HG03575 (cell line): ENCODE results near the gene PTGES2.
"Not testable (repeated sequence)": the region's sequence is repeated elsewhere in the genome, so short reads cannot be mapped to it uniquely, and the experiment has no call there.

ENCODE experiments used
- ATAC-seq: cut with Tn5 transposase; IDR thresholded peaks from one replicate; pipeline ENCODE4 v1.9.1; 2021; ENCODE audit not compliant: unreplicated experiment, insufficient number of reproducible peaks, low FRiP score; ENCODE audit errors: extremely low read depth

PTGES2 gene

DNA sequence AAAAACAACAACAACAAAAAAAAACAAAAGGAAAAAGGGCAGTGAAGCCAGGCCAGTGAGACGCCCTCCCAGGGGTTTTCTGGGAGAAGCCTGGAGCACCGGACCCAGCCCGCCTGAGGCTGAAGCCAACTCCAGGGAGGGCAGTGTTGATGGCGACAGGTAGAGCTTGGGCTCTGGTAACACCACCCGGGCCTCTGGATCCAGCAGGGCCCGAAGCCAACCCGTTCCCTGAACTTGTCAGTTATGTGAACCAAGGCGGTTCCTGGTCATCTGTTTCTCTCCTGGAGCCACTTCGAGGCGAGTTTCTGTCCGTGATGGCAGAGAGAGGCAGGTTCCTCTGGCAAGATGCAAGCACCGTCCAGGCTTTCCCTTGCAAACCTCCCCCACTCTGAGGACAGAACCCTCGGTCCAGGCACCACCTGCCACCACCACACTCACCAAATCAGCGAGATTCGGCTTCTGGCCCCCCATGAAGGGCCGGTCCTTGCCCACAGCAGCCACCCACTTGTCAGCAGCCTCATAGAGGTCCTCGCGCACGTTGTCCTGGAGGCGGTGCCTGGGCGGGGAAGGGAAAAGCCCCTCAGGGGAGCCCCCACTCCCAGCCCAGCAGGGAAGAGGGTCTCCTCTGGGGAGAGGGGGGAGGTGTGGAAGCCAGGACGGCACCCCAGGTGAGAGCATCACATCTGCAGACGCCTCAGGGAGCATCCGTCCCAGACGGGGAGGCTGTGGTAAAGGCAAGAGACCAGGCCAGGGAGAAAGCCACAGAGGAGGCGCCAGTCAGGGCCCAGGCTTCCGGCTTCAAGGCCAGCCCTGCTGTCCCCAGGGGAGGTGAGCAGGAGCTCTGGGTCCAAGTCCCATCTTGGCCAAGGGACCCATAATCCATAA is 5.4 kb downstream of the PTGES2 start:
- ATAC-seq, result no peak

DNA sequence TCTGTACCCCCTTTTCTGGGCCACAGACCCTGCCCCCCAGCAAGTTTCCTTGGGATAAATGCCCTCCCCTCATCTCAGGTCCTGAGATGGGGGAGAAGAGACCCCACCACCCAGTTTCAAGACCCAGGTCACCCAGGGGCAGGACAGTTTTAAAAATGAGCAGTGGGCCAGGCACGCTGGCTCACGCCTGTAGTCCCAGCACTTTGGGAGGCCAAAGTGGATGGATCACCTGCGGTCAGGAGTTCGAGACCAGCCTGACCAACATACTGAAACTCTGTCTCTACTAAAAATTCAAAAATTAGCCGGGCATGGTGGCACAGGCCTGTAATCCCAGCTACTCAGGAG is 6.1 kb downstream of the PTGES2 start:
- no peak for ATAC-seq

DNA sequence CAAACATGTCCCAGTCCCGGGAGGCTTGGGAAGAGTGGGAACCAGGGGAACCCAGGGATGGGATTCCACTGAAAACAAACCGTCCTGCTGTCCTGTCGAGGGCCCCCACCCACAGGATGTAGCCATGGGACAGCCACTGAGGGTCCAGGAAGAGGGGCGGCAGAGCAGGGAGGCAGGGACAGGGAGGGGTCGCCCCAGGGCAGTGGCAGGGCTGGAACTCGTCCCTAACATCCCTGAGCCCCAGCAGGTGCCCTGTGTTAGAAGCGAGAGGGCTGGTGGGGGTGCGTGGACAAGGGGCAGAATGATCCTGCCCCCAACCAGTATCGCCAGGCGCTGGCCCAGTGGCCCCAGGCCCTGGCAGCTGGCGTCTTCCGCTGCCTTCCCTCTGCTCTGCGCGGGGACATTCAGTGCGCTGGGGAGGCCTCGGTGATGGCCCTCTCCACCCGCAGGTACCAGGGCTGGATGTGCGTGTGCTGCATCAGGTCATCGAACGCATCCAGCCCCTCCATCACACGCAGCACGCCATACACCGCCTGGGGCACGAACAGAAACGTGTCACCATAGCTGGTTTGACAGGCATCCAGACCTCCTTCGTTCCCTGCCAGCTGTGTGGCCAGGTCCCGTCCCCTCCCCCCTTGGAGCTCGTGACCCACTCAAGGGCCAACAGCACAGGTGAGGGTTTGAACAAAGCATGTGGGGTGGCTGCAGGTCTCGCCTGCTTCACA is 6.6 kb downstream of the PTGES2 start:
- no peak for ATAC-seq

DNA sequence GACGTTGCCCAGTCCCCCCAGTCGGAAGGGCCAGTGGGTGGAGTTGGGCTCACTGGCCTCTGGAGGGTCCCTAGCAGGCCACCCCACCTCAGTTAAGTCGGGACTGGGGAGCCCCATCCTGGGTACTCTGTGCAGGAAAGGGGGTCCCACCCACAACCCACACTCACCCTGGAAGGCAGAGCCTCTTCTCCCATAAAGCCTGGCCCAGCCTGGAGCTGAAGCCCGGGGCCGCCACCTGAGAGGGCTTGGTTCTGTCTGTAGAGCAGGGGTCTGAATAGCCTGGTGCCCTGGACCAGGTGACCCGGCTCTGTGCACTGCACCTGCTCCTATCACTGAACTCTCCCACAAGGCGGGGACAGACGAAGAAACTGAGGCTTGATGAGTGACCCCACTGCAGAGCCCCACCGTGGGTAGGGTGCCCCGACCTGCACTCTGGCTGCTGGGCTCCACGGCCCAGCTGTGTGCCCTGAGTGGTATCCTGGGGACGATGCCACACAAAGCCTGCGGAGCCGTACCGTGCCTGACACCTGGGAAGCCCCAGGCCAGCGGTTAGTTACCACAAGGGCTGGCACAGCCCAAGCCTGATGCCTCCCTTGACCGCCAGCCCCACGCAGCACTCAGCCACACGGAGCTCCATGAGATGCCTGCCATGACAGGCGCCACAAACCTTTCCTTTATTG is 7.3 kb downstream of the PTGES2 start:
- ATAC-seq, result no peak

DNA sequence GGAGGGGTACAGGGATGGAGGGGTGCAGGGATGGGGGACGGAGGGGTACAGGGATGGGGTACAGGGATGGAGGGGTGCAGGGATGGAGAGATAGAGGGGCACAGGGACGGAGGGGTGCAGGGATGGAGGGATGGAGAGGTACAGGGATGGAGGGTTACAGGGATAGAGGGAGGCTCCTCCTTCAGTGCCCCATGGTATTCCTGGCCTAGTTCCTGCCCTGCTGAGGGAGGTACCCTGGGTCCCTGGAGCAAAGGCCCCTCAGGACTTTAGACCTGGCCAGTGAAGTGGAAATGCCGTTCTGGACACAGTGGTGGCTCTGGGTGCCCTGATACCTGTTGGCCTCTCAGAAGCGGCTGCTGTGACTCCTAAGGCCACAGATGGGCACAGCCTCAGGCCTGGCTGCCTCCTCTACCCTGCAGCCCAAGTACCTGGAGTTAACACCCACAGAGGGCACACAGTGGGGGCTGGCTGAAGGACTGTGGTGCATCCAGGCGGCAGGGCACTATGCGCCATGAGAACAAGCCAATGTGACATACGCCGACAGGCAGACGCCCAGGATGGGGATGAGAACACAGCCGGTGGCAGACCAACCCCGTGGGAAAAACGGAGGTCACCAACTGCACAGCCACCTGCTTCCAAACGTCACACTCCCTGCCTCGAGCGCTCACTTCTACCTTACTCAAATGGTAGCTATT is 8.4 kb downstream of the PTGES2 start:
- ATAC-seq, result no peak

DNA sequence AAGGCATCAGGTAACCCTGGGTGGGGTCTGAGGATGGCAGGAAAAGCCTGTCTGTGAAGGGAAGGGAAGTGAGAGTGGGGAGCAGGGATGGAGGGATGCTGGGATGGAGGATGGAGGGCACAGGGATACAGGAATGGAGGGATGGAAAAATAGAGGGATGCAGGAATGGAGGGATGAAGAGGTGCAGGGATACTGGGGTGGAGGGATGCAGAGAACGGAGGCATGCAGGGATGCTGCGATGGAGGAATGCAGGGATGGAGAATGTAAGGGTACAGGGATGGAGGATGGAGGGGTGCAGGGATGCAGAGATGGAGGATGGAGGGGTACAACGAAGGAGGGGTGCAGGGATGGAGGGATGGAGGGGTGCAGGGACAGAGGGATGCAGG is 9.1 kb downstream of the PTGES2 start:
- no peak for ATAC-seq

DNA sequence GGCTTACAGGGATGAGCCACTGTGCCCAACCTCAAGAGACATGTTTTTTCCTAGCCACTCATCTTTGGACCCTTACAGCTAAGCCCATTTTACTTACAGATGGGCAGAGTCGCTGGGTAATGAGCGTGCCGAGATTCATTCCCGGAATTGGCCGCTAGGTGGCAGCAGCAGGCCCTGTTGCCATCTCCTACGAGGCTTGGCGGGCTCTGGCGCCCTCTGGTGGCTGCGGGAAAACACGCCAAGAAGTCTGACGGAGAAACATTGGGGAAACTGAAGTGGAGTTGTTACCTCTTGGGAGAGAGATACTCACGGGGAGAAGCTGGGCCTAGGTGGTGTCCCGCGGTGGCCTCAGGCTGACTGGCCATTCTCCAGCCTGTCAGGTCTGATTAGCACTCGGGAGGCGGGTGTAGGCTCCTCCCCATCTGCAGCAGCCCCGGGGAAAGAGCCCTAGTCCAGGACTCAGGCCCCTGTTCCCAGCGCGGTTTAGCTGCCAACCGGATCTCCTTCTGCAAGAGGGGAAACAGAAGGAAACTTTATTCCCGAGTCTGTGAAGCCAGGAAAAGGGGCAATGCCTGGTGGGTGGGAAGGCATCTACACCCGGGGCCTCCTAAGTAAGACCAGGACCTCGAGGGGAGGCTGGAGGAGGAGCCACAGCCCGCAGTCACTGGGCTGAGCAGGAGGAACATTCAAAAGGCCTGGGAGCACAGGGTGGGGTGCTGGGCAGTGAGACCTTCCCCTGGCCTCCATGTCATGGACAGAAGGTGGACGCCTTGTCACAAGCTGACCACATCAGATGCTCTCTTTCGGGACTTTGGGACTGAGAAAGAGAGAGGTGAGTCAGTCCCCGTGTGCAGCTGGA is 9.7 kb downstream of the PTGES2 start:
- no peak for ATAC-seq

DNA sequence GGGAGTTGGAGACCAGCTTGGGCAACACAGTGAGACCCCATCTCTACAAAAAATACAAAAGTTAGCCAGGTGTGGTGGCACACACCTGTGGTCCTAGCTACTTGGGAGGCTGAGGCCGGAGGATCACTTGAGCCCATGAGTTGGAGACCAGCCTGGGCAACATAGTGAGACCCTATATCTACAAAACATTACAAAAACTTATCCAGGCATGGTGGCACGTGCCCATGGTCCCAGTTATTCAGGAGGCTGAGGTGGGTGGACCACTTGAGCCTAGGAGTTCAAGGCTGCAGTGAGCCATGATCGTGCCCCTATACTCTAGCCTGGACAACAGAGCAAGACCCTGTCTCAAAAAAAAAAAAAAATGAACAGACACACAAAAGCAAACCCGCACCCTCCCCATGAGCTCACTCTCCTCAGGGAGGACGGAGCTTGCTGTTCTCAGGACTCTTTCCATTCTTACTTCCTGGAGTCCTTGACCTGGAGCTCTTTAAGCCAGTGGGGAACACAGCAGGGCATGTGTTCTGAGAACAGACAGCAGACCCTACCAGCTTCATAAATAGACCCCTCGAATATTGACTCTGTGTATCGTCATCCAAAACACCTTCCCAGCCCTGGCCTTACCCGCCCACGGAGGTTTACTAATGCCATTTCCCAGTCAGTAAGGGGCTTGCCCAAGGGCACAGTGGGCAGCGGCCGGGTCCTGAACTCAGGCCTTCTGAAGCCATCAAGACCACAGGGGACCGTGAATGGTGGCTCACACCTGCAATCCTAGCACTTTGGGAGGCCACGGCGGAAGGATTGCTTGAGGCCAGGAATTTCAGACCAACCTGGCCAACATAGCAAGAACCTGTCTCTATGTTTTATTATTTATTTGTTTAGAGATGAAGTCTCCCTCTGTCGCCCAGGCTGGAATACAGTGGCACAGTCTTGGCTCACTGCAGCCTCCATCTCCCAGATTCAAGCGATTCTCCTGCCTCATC is 11.1 kb downstream of the PTGES2 start:
- no peak for ATAC-seq

DNA sequence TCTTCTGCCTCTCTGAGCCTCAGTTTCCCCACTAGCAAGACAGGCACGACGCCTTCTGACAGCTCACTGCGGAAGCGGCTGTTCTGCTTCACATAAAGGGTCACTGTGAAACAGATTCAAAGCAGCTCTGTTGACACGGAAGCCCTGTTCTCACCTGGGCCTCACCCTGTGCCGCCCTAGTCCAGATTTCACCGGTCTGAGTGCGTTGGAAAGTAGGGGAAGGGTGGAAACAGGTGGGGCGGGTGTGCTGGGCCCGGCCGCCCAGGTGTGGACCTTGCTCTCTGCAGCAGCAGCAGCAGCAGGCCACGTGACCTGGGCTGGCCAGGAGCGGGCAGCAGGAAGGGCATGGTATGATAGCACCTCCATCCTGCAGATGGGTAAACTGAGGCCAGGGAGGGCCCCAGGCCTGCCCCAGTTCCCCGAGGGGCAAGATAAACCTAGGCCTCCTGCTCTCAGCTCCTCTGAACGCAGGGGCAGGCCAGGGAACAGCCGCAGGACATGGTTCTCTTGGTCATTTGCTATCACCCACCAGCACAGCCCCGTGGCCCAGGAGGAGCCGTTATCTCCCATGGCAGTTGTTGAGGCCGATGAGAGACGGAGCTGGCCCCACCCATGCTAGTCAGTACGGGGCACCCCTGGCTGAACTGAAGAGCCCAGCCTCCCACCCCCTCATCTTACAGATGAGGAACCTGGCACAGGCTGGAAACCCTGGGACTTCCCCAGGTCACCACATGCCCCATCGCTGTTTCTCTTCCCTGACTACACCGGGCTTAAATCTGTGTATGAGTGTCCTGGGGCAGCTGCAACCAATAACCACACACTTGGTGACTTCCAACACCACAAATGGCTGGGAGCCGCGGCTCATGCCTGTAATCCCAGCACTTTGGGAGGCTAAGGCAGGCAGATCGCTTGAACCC is 12.1 kb downstream of the PTGES2 start:
- no peak for ATAC-seq

DNA sequence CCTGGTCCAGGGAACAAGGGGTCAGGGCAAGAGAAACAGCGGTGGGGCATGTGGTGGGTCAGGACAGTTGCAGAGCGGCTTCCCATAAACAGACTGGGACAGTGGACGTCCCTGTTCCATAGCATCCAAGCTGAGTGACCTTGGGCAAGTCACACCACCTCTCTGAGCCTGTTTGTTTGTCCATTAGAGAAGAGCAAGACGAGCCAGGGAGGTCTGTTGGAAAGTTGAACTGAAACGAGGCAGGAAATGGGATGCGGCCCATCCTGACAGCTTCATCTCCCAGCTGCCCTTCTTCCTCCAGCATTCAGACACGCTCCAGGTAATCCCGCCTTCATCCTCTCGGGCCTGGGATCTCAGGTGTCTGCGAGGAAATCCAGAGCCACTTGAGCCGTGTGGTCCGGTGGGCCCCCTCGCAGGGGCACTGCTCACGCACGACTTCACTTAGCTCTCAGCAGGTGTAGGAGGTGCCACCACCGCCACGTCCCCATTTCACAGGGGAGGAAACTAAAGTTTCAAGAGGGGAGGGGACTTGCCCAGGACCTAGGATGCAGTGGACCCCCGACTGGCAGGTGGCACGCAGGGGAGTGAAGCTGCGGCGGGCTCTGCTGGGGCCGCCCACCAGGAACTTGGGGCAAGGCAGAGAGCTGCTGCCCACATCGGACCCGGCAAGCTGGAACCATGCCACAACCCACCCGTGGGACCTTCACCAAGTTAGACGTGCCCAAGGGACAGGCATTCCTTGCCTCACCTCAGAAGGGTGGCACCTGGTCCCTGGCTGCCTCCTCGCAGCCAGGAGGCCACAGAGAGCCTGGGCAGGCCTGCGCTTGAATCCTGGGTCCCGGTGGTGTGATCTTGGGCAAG is 13.0 kb downstream of the PTGES2 start:
- no peak for ATAC-seq

DNA sequence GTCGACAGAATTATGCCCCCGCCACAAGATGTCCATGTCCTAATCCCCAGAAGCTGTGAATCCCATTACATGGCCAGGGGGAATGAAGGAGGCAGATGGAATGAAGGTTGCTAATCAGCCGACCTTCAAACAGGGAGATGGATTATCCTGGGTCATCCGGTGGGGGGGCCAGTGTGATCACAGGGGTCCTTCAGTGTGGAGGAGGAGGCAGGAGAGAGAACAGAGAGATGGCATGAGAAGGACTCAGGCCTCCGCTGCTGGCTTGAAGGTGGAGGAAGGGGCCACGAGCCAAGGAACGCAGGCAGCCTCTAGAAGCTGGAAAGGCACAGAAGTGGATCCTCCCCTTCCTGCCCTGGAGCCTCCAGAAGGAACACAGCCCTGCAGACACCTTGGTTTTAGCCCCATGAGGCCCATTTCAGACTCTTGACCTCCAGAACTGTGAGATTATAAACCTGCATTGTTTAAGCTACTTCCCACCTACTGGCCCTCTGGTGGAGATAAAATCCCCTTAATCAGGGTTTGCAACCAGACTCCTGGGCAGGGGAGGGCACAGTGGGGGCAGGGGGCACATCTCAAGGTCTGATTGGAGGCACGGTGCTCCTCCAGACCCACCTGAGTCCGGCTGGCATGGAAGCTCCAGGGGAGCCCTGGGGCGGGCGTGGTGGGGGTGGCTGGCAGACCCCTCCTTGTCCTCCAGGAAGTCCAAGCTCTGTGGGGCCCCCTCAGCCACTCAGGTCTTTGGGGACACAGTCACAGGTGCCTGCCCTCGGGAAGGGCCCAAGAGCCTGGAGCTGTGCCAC is 13.8 kb downstream of the PTGES2 start:
- ATAC-seq, result no peak

DNA sequence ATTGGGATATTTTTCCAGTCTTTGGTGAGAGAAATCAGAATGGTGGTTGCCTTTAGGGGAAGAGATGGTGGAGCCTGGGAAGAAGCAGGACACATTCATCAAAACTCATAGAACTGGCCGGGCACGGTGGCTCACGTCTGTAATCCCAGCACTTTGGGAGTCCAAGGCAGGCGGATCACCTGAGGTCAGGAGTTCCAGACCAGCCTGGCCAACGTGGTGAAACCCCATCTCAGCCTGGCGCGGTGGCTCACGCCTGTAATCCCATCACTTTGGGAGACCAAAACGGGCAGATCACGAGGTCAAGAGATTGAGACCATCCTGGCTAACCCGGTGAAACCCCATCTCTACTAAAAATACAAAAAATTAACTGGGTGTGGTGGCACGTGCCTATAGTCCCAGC is 15.8 kb downstream of the PTGES2 start:
- ATAC-seq, result not testable (repeated sequence)

DNA sequence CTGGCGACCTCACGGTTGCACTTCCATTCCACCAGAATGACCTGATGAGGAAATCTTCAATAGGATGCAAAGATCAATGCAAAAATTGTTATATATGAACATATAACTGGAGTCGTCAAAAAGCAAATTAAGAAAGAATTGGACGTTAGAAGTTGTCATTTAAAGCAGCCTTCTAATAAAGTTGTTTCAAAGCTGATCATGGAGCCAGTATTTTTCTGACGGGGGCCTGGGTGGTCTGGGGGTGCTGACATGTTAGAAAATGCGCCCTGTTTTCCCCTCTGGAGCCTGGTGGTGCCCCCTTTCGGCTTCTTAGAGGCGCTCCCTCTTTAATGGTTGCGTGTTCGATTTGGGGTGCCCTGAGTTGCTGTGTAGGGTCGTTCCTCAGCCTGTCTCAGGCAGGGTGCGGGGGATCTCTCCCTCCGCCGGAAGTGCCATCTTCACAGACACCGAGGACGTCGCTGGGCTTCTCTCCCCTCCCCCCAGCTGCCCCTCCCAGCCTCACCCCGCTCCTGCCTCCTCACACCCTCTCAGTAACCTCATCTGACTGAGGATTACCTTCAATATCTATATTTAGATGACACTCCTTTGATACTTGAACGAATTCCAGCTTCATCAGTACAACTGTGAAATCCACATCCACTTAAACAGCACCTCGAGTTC is 18.3 kb downstream of the PTGES2 start:
- ATAC-seq, result no peak

DNA sequence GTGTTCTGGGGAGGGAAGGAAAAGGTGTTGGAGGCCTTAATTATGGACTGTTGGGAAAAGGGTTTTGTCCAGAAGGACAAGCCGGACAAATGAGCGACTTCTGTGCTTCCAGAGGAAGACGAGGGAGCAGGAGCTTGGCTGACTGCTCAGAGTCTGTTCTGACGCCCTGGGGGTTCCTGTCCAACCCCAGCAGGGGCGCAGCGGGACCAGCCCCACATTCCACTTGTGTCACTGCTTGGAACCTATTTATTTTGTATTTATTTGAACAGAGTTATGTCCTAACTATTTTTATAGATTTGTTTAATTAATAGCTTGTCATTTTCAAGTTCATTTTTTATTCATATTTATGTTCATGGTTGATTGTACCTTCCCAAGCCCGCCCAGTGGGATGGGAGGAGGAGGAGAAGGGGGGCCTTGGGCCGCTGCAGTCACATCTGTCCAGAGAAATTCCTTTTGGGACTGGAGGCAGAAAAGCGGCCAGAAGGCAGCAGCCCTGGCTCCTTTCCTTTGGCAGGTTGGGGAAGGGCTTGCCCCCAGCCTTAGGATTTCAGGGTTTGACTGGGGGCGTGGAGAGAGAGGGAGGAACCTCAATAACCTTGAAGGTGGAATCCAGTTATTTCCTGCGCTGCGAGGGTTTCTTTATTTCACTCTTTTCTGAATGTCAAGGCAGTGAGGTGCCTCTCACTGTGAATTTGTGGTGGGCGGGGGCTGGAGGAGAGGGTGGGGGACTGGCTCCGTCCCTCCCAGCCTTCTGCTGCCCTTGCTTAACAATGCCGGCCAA is 19.1 kb downstream of the PTGES2 start:
- ATAC-seq, result no peak
